ENCODE results near the gene FGFR3. TPM values are rescaled to one million over a fixed set of nuclear protein-coding genes. Genes with fewer than 3 reads are reported as not detected.
A peak's percentile ranks its signal among the peaks of the same experiment; 100 is the strongest.

The FGFR3 gene
- total and polyA plus RNA-seq, 9 of the 15 experiments (the other 6 are each of a cell fraction or from before 2014, with no cell fraction given) = 1.2 to 60.4 (median 12.7) TPM

- no peak for TF ChIP-seq MCM2 (IDR thresholded peaks at IDR 0.05; ENCODE audit: low read depth)
- peak; percentile 86 for TF ChIP-seq CREM (IDR thresholded peaks at IDR 0.05; ENCODE audit: low read depth)
- TF ChIP-seq USF1 (CRISPR knock-in tag; IDR thresholded peaks at IDR 0.05) = no peak
- peak in 1 of 2 experiments; percentile 69; a peak in 2 of 4 replicates for TF ChIP-seq TEAD1 (CRISPR knock-in tag; IDR thresholded peaks at IDR 0.05)
- TF ChIP-seq C11orf30 (IDR thresholded peaks at IDR 0.05; ENCODE audit: low read depth) = no peak
- TF ChIP-seq ZBTB49 (CRISPR knock-in tag; IDR thresholded peaks at IDR 0.05; ENCODE audit: borderline replicate concordance) = no peak
- no peak for TF ChIP-seq FOXK1 (CRISPR knock-in tag; IDR thresholded peaks at IDR 0.05; ENCODE audit: borderline replicate concordance)
- no peak for TF ChIP-seq CAMTA2 (CRISPR knock-in tag; conservative IDR thresholded peaks at IDR 0.05)
- no peak for TF ChIP-seq SRSF9 (IDR thresholded peaks at IDR 0.05; ENCODE audit: borderline replicate concordance, low read depth, low read length)
- no peak for TF ChIP-seq ZNF57 (CRISPR knock-in tag; IDR thresholded peaks at IDR 0.05)
- TF ChIP-seq CCNT2 (IDR thresholded peaks at IDR 0.05; ENCODE audit: borderline replicate concordance, extremely low read depth, insufficient read length, low read depth, low read length) = no peak
- TF ChIP-seq FOXP4 (CRISPR knock-in tag; IDR thresholded peaks at IDR 0.05; ENCODE audit: borderline replicate concordance) = no peak
- no peak for TF ChIP-seq ELF1 (tag; IDR thresholded peaks at IDR 0.05)
- no peak for TF ChIP-seq ZNF699 (CRISPR knock-in tag; IDR thresholded peaks at IDR 0.05; ENCODE audit: insufficient replicate concordance)
- TF ChIP-seq CREBBP (IDR thresholded peaks at IDR 0.05; ENCODE audit: low read depth, low read length) = no peak
- TF ChIP-seq SRSF1 (IDR thresholded peaks at IDR 0.05; ENCODE audit: low read depth, low read length) = no peak
- TF ChIP-seq ZNF263 (CRISPR knock-in tag; IDR thresholded peaks at IDR 0.05; ENCODE audit: borderline replicate concordance) = peak; percentile 20; the same call in 1 of the 2 replicates
- TF ChIP-seq ZNF707 (CRISPR knock-in tag; conservative IDR thresholded peaks at IDR 0.05) = no peak
- TF ChIP-seq TRIM24 (IDR thresholded peaks at IDR 0.05) = no peak
- 0 out of 2 replicates have a peak, but pooled peaks have one; percentile 62 for TF ChIP-seq ZBTB43 (CRISPR knock-in tag; IDR thresholded peaks at IDR 0.05)
- no peak for TF ChIP-seq DDX20 (tag; IDR thresholded peaks at IDR 0.05; ENCODE audit: low read depth)
- TF ChIP-seq RFX7 (CRISPR knock-in tag; IDR thresholded peaks at IDR 0.05) = no peak
- TF ChIP-seq CSDE1 (IDR thresholded peaks at IDR 0.05) = no peak
These were observed 62.4 kb downstream of the FGFR3 start (continued) for GRCh38 chr4:1855333-1856070.
